Retinal pigment epithelial cell (primary cell): Measurements from ENCODE around the gene LCN6.
"Not testable (repeated sequence)": the region's sequence is repeated elsewhere in the genome, so short reads cannot be mapped to it uniquely, and the experiment has no call there.

Experiments used
- DNase-seq: peaks from one replicate; pipeline ENCODE4 v3.0.0-alpha.2; 2010; ENCODE audit warnings: low read depth
- H3K4me3 ChIP-seq: 2 replicates; pipeline ENCODE4 v1.5.1; 2011; ENCODE audit warnings: mild to moderate bottlenecking, low read length, control low read depth, moderate library complexity
- TF ChIP-seq, protein P1 (sequence below): conservative IDR thresholded peaks from 2 replicates; pipeline ENCODE4 v1.5.1; 2011; ENCODE audit warnings: low read depth, low read length, control low read depth, inconsistent platforms

Gene LCN6

GRCh38 chr9:136748201-136748600 is at the start of gene LCN6:
LCN6 (minus strand) TSS chr9:136748525; CDS start chr9:136748483, 42 bp downstream.
- TF ChIP-seq, protein P1, sequence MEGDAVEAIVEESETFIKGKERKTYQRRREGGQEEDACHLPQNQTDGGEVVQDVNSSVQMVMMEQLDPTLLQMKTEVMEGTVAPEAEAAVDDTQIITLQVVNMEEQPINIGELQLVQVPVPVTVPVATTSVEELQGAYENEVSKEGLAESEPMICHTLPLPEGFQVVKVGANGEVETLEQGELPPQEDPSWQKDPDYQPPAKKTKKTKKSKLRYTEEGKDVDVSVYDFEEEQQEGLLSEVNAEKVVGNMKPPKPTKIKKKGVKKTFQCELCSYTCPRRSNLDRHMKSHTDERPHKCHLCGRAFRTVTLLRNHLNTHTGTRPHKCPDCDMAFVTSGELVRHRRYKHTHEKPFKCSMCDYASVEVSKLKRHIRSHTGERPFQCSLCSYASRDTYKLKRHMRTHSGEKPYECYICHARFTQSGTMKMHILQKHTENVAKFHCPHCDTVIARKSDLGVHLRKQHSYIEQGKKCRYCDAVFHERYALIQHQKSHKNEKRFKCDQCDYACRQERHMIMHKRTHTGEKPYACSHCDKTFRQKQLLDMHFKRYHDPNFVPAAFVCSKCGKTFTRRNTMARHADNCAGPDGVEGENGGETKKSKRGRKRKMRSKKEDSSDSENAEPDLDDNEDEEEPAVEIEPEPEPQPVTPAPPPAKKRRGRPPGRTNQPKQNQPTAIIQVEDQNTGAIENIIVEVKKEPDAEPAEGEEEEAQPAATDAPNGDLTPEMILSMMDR, result no peak
- no peak for DNase-seq
- no peak within 1 kb of the TSS for H3K4me3 ChIP-seq

DNA sequence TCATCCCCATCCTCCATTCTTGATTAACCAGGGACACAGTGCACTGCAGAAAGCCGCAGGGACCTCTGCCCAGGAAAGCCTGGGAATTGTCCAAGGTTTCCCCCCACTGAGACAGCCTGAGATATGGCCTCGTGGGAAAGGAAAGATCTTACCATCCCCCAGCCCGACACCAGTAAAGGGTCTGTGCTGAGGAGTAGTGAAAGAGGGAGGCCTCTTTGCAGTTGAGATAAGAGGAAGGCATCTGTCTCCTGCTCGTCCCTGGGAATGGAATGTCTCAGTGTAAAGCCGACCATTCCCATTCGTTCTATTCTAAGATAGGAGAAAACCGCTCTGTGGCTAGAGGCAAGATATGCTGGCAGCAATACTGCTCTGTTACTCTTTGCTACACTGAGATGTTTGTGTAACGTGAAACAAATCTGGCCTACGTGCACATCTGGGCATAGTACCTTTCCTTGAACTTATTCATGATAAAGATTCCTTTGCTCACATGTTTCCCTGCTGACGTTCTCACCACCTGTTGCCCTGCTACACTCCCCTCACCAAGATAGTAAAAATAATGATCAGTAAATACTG is 48.5 kb upstream of the LCN6 start:
- H3K4me3 ChIP-seq, DNase-seq: not testable (repeated sequence)

- no peak for DNase-seq
- TF ChIP-seq, protein P1, result no peak
- H3K4me3 ChIP-seq, result no peak within 1 kb of the TSS
Observed at GRCh38 chr9:136796238-136796774, 48.0 kb upstream of the LCN6 start, which contains the start of gene CCDC183. CCDC183 (plus strand) TSS chr9:136796338; CDS start chr9:136796398, 60 bp downstream.

GRCh38 chr9:136795000-136795348 is 46.6 kb upstream of the LCN6 start:
- TF ChIP-seq, protein P1, result no peak
- H3K4me3 ChIP-seq, result no peak overlapping the region
- no peak for DNase-seq

DNA sequence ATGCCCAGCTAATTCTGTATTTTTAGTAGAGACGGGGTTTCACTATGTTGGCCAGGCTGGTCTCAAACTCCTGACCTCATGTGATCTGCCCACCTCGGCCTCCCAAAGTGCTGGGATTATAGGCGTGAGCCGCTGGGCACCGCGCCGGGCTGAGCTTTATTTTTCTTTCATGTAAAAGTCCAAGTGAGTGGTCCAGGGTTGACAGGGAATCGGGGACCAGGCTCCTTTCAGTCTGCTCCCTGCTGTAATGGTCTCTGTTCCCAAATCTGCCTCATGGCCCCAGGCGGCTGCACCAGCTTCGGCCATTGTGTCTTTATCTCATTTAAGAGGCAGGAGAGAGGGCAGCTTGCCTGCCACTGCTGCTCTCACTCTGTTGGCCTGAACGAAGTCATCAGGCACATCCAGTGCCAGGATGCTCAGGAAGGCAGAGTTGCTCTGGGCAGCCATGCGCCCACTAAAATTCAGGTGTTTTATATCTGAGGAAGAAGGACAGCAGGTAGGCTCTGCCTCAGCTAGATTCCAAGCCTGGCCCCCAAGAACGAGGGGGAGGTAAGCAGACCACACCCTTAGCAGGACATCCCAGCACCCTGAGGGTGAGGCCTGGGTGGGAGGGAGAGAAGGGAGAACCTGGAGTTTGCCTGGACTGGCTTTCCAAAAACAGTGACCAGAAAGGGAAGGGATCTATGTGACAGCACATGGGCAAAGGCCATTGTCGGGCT is 46.1 kb upstream of the LCN6 start:
- H3K4me3 ChIP-seq, result no peak overlapping the region

GRCh38 chr9:136793086-136793946 is 45.0 kb upstream of the LCN6 start:
- no peak for DNase-seq
- TF ChIP-seq, protein P1, result no peak
- H3K4me3 ChIP-seq, result no peak overlapping the region

More for the DNA sequence above, 46.1 kb upstream of the LCN6 start:
- DNase-seq, result no peak
- TF ChIP-seq, protein P1, result no peak
